ENCODE measurements around the gene SERTAD3. TPM values are rescaled to one million over a fixed set of nuclear protein-coding genes. Genes with fewer than 3 reads are reported as not detected.
A peak's percentile ranks its signal among the peaks of the same experiment; 100 is the strongest.

Gene SERTAD3
- total RNA-seq, 1 experiment from 2014 or later = 51.9 TPM

DNA sequence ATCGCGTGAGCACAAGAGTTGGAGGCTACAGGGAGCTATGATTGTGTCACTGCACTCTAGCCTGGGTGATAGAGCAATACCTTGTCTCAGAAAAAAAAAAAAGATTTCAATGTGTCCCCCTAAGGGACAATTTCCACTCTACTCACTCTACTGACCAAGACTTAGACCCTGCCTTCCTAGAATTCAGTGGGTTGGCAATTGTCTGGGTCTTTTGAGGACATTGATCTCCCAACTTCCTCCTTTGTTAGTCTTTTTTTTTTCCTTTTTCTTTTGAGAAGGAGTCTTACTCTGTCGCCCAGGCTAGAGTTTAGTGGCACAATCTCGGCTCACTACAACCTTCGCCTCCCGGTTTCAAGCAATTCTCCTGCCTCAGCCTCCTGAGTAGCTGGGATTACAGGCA is 24.9 kb upstream of the SERTAD3 start:
- Mint-ChIP-seq H3K9me3 (ENCODE audit: low read depth, unreplicated experiment) (no peaks in the 10 kb centered on the region), H3K27me3 (ENCODE audit: unreplicated experiment) (peaks cover 17% of the 10 kb centered on the region), H3K27ac (ENCODE audit: unreplicated experiment) (no peak overlapping the region), H3K4me1 (ENCODE audit: low read depth, unreplicated experiment) (peaks cover 21% of the 10 kb centered on the region), H3K4me3 (ENCODE audit: low read depth, unreplicated experiment) (no peak overlapping the region), H3K36me3 (ENCODE audit: insufficient read depth, unreplicated experiment) (peaks cover 24% of the 10 kb centered on the region)
- no TSS peak for BruUV-seq (replicated peaks)
- intact Hi-C loops (cut with micrococcal nuclease; ENCODE audit: unreplicated experiment) = loop anchor here (10.0 kb wide), 1 partner anchor 126 kb away; no protein-coding TSS in a partner anchor
- TF ChIP-seq, protein P1, sequence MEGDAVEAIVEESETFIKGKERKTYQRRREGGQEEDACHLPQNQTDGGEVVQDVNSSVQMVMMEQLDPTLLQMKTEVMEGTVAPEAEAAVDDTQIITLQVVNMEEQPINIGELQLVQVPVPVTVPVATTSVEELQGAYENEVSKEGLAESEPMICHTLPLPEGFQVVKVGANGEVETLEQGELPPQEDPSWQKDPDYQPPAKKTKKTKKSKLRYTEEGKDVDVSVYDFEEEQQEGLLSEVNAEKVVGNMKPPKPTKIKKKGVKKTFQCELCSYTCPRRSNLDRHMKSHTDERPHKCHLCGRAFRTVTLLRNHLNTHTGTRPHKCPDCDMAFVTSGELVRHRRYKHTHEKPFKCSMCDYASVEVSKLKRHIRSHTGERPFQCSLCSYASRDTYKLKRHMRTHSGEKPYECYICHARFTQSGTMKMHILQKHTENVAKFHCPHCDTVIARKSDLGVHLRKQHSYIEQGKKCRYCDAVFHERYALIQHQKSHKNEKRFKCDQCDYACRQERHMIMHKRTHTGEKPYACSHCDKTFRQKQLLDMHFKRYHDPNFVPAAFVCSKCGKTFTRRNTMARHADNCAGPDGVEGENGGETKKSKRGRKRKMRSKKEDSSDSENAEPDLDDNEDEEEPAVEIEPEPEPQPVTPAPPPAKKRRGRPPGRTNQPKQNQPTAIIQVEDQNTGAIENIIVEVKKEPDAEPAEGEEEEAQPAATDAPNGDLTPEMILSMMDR (IDR thresholded peaks at IDR 0.05; ENCODE audit: unreplicated experiment) = no peak
- no peak for DNase-seq
- CTCF ChIA-PET = no interaction called here

DNA sequence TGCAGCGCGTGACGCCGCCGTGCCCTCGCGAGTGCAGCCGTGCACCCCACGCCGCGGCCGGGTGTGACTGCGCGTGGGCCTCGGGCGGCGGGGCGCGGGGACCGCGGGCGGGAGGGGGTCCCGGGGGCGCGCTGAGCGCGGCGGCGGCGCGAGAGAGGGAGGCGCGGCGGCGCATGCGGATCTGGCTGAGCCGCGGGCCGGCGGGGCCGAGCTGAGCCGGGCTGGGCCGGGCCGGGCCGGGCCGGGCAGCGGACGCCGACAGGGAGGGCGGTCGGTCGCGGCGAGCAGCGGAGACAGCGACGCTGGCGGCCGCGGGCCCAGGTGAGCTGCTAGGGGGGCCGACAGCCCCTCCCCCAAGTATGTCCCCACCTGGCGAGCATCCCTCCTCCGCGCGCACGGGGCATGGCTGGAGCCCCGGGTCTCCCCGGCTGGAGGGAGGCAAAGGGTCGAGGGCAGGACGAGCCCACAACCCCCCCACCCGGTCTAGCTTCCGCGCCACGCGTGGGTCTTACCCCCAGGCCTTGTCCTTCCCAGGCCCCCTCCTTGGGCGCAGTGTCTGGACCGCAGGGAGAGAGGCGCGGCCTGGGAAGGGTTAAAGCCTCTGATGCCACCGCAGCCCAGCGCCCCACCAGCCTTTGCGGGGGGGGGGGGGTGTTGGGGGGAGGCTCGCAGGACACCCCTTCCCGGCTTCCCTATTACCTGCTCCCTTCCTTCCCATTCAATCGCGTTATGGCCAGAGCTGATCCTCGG is 23.0 kb upstream of the SERTAD3 start, which contains the start of gene SPTBN4:
SPTBN4 (plus strand) TSS at position 17 of the 750 bp plus-strand sequence. CDS start 5,621 bp downstream, outside the sequence.
- intact Hi-C loops (cut with micrococcal nuclease; ENCODE audit: unreplicated experiment) = loop anchor here (10.0 kb wide), 1 partner anchor 128 kb away; no protein-coding TSS in a partner anchor
- Mint-ChIP-seq H3K36me3 (ENCODE audit: insufficient read depth, unreplicated experiment) (peaks cover 25% of the 10 kb centered on the region), H3K27ac (ENCODE audit: unreplicated experiment) (peak within 1 kb of the TSS; percentile 20), H3K4me1 (ENCODE audit: low read depth, unreplicated experiment) (peaks cover 32% of the 10 kb centered on the region), H3K9me3 (ENCODE audit: low read depth, unreplicated experiment) (no peaks in the 10 kb centered on the region), H3K27me3 (ENCODE audit: unreplicated experiment) (peaks cover 17% of the 10 kb centered on the region), H3K4me3 (ENCODE audit: low read depth, unreplicated experiment) (peak within 1 kb of the TSS; percentile 99)
- BruUV-seq (replicated peaks) = no TSS peak
- TF ChIP-seq, protein P1 (IDR thresholded peaks at IDR 0.05; ENCODE audit: unreplicated experiment) = no peak
- CTCF ChIA-PET = interaction anchor here (1.1 to 3.8 kb wide), 2 partner anchors 46 to 168 kb away, joined by 4 to 29 read pairs; no protein-coding TSS in a partner anchor
- DNase-seq = no peak

DNA sequence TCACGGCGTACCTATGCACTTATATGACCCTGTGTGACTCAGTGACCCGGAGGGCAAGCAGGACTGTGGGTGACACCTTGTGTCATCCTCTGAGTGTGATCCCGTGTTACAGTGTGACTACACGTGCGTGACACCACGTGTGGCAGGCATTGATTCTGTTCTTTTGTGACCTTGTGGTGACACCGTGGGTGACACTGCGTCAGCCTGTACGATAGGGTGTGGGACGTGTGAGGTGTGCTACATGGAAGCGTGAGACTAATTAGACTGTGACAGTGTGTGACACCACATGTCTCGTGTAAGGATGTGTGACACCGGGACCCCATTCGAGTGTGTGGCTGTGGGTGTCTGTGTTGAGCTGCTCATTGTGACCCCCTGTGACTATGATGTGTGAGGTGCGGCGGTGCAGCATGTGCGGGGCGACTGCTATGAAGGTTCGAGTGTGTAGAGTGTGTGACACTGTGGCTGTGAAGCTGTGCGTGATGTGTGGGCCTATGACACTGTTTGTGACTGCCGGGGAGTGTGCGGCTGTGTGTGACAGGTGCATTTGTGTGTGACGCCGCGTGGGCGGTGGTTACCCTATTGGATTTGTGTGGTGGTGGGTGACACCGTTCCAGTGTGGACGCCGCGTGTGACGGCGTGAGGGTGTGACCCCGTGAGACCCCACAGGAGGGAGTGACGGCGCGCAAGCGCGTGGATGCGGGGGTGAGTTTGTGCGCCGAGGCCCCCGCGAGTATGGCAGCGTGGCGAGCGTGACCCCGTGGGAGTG is 22.3 kb upstream of the SERTAD3 start:
- Mint-ChIP-seq H3K9me3 (ENCODE audit: low read depth, unreplicated experiment) (no peaks in the 10 kb centered on the region), H3K27me3 (ENCODE audit: unreplicated experiment) (peaks cover 17% of the 10 kb centered on the region), H3K36me3 (ENCODE audit: insufficient read depth, unreplicated experiment) (peaks cover 25% of the 10 kb centered on the region), H3K4me3 (ENCODE audit: low read depth, unreplicated experiment) (peak overlapping the region; percentile 99), H3K4me1 (ENCODE audit: low read depth, unreplicated experiment) (peaks cover 32% of the 10 kb centered on the region), H3K27ac (ENCODE audit: unreplicated experiment) (peak overlapping the region; percentile 20)
- intact Hi-C loops (cut with micrococcal nuclease; ENCODE audit: unreplicated experiment) = loop anchor here (10.0 kb wide), 1 partner anchor 128 kb away; no protein-coding TSS in a partner anchor
- DNase-seq = no peak
- TF ChIP-seq, protein P1 (IDR thresholded peaks at IDR 0.05; ENCODE audit: unreplicated experiment) = no peak
- BruUV-seq (replicated peaks) = no TSS peak
- CTCF ChIA-PET = interaction anchor here (0.7 to 3.8 kb wide), 10 partner anchors 19 to 169 kb away, joined by 3 to 29 read pairs (median 4); partner anchors contain the start of gene SERTAD1

DNA sequence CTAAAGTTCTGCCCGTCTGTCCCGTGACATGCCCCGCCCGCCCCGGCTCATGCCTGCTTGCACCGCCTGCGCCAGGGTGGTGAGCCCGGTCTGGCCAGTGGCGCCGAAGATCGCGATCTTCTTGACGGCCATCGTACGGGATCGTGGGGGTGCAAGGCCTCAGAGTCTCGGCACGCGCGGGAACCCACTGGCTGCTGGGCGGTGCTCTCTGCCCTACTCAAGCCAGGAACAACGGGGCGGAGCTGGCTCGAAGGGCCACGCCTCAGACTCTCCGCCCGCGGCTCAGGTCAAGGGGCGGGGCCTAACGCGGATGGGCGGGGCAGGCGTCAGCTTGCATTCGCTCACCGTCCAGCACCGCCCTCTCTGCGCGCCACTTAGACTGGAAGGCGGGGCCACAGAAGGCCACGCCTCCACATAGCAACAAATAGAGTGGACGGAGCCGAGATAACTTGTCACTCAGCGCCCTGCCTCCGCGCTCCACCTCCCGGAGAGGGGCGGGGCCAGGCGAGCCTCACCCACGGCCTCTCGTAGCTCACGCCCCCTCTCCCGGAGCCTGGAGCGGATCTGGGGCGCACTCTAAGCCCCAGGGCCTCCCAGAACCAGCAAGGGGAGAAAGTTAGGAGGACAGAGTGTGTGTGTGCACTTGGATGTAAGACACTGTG is 21.6 kb upstream of the SERTAD3 start, which contains the start of gene BLVRB:
BLVRB (minus strand) TSS at position 189 of the 662 bp plus-strand sequence; CDS start at position 132, 57 bp downstream.
- intact Hi-C loops (cut with micrococcal nuclease; ENCODE audit: unreplicated experiment) = loop anchor here (10.0 kb wide), 1 partner anchor 129 kb away; no protein-coding TSS in a partner anchor
- peaks cover 32% of the 10 kb centered on the region for H3K4me1 Mint-ChIP-seq (ENCODE audit: low read depth, unreplicated experiment)
- CTCF ChIA-PET = interaction anchor here (0.6 to 3.8 kb wide), 15 partner anchors 19 to 678 kb away, joined by 3 to 29 read pairs (median 4); partner anchors contain the start of gene SERTAD1
- peaks cover 25% of the 10 kb centered on the region for H3K36me3 Mint-ChIP-seq (ENCODE audit: insufficient read depth, unreplicated experiment)
- H3K9me3 Mint-ChIP-seq (ENCODE audit: low read depth, unreplicated experiment) = no peaks in the 10 kb centered on the region
- peak; percentile 100 for DNase-seq
- peaks cover 17% of the 10 kb centered on the region for H3K27me3 Mint-ChIP-seq (ENCODE audit: unreplicated experiment)
- TF ChIP-seq, protein P1 (IDR thresholded peaks at IDR 0.05; ENCODE audit: unreplicated experiment) = no peak
- peak within 1 kb of the TSS; percentile 83 for H3K27ac Mint-ChIP-seq (ENCODE audit: unreplicated experiment)
- H3K4me3 Mint-ChIP-seq (ENCODE audit: low read depth, unreplicated experiment) = peak within 1 kb of the TSS; percentile 99
- no TSS peak for BruUV-seq (replicated peaks)
